CD14-positive monocyte (primary cell): Measurements from ENCODE around the gene DOK5. TPM values are rescaled to one million over a fixed set of nuclear protein-coding genes. Genes with fewer than 3 reads are reported as not detected.

Source experiments
- DNase-seq, 3 donors: peaks; one replicate each; pipeline ENCODE4 v3.0.0-alpha.2; 2011 to 2022
- H2AFZ ChIP-seq: 2 replicates; pipeline ENCODE4 v1.6.0; 2012; ENCODE audit warnings: mild to moderate bottlenecking, low read depth, low read length, inconsistent platforms; ENCODE audit not compliant: insufficient read depth, poor library complexity, severe bottlenecking
- H3K27ac ChIP-seq, 2 donors: 1 replicate in 1 of 2; 2 replicates in 1 of 2; pipeline ENCODE4 v1.5.1; 2012 to 2013; ENCODE audit warnings: low read length in 2 of 2, control low read depth in 1 of 2, inconsistent platforms in 1 of 2, low read depth in 1 of 2, mild to moderate bottlenecking in 1 of 2
- H3K27me3 ChIP-seq, 2 donors: one replicate each; pipeline versions ENCODE4 v1.6.0 to v1.6.1; 2011 to 2013; ENCODE audit warnings: low read length in 2 of 2; ENCODE audit not compliant: control insufficient read depth in 2 of 2, insufficient read depth in 2 of 2
- H3K36me3 ChIP-seq, 2 donors: replicated peaks in 1 of 2; 1 replicate in 1 of 2; 2 replicates in 1 of 2; pipeline versions ENCODE4 v1.5.1 to v1.6.1; 2012 to 2013; ENCODE audit warnings: low read length in 2 of 2, control low read depth in 1 of 2, inconsistent platforms in 1 of 2, mild to moderate bottlenecking in 1 of 2; ENCODE audit not compliant: insufficient read depth in 2 of 2, control insufficient read depth in 1 of 2
- H3K4me1 ChIP-seq, 2 donors: 1 replicate in 1 of 2; 2 replicates in 1 of 2; pipeline versions ENCODE4 v1.5.1 to v1.6.1; 2012 to 2013; ENCODE audit warnings: low read length in 2 of 2, control low read depth in 1 of 2, inconsistent platforms in 1 of 2, mild to moderate bottlenecking in 1 of 2, moderate library complexity in 1 of 2; ENCODE audit not compliant: insufficient read depth in 2 of 2, control insufficient read depth in 1 of 2
- H3K4me2 ChIP-seq: replicated peaks from 2 replicates; pipeline ENCODE3; 2012; ENCODE audit warnings: low read length, moderate library complexity, mild to moderate bottlenecking; ENCODE audit not compliant: poor library complexity, severe bottlenecking; ENCODE audit errors: extremely low read depth
- H3K4me3 ChIP-seq, 3 experiments: fragments of 200-600 bp in 1 of 3; sonication (generic) in 1 of 3; replicated peaks in 1 of 3; 1 replicate in 2 of 3; 2 replicates in 1 of 3; pipeline ENCODE4 v1.5.1; 2011 to 2013; ENCODE audit warnings: low read length in 3 of 3, mild to moderate bottlenecking in 3 of 3, control low read depth in 2 of 3, low read depth in 2 of 3, inconsistent platforms in 1 of 3, moderate library complexity in 1 of 3
- H3K79me2 ChIP-seq: 2 replicates; pipeline ENCODE4 v1.6.0; 2012; ENCODE audit warnings: mild to moderate bottlenecking, control low read depth, inconsistent platforms, low read length, moderate library complexity; ENCODE audit not compliant: insufficient read depth
- H3K9ac ChIP-seq: 2 replicates; pipeline ENCODE4 v1.6.0; 2017; ENCODE audit warnings: low read length, mild to moderate bottlenecking; ENCODE audit not compliant: insufficient read depth, poor library complexity, severe bottlenecking
- H3K9me3 ChIP-seq, 2 donors: replicated peaks in 1 of 2; 1 replicate in 1 of 2; 2 replicates in 1 of 2; pipeline versions ENCODE4 v1.5.1 to v1.6.1; 2012 to 2013; ENCODE audit warnings: low read length in 2 of 2, control low read depth in 1 of 2; ENCODE audit not compliant: control insufficient read depth in 1 of 2, insufficient read depth in 1 of 2
- H4K20me1 ChIP-seq: 2 replicates; pipeline ENCODE4 v1.6.0; 2012; ENCODE audit warnings: mild to moderate bottlenecking, low read length, control low read depth, moderate library complexity; ENCODE audit not compliant: insufficient read depth
- H3K27ac Mint-ChIP-seq, 7 donors: one replicate each; pipeline ENCODE4 v1.8.0; 2020; ENCODE audit warnings: mild to moderate bottlenecking in 7 of 7, mixed read lengths in 7 of 7, moderate library complexity in 6 of 7, inconsistent platforms in 2 of 7
- H3K27me3 Mint-ChIP-seq, 3 donors: one replicate each; pipeline ENCODE4 v1.8.0; 2021 to 2022; ENCODE audit warnings: low read depth in 3 of 3, mild to moderate bottlenecking in 3 of 3, mixed read lengths in 3 of 3, moderate library complexity in 3 of 3, inconsistent platforms in 1 of 3
- H3K36me3 Mint-ChIP-seq, 2 donors: one replicate each; pipeline ENCODE4 v1.8.0; 2020; ENCODE audit warnings: mixed read lengths in 2 of 2, inconsistent platforms in 1 of 2, mild to moderate bottlenecking in 1 of 2
- H3K4me1 Mint-ChIP-seq: one replicate; pipeline ENCODE4 v1.8.0; 2020; ENCODE audit warnings: mild to moderate bottlenecking, mixed read lengths
- H3K4me3 Mint-ChIP-seq, 2 donors: one replicate each; pipeline ENCODE4 v1.8.0; 2020; ENCODE audit warnings: mild to moderate bottlenecking in 2 of 2, mixed read lengths in 2 of 2, moderate library complexity in 1 of 2
- H3K9me3 Mint-ChIP-seq, 7 donors: one replicate each; pipeline ENCODE4 v1.8.0; 2020 to 2022; ENCODE audit warnings: mixed read lengths in 7 of 7, mild to moderate bottlenecking in 6 of 7, moderate library complexity in 6 of 7, inconsistent platforms in 2 of 7
- WGBS: methylation state at CpG from one replicate; pipeline ENCODE4 v1.1.5; 2013; ENCODE audit warnings: missing lambda C conversion rate; ENCODE audit not compliant: insufficient coverage; 5-methylcytosine and 5-hydroxymethylcytosine counted together
- intact Hi-C, 2 donors: fragments of 100-400 bp; cut with micrococcal nuclease; formaldehyde crosslinking; loops; one replicate each; pipeline versions ENCODE4 v1.15.0 to v1.15.1; 2023
- polyA plus RNA-seq, 3 donors: library from polyadenylated mRNA; depleted of rRNA in 1 of 3; unstranded in 2 of 3; stranded (reverse) in 1 of 3; fragments of 300-500 nt in 2 of 3; fragments of >200 nt in 1 of 3; fragmentation: Illumina TruSeq in 2 of 3; gene quantifications; 1 replicate in 2 of 3; 2 replicates in 1 of 3; pipeline ENCODE4 v1.2.3, GENCODE V29; 2012 to 2021
- TF ChIP-seq, protein P1 (sequence below): fragments of 200-600 bp; IDR thresholded peaks from one replicate; pipeline ENCODE4 v1.8.0; 2022; ENCODE audit warnings: antibody characterized with exemption, mild to moderate bottlenecking

DOK5 gene
- polyA plus RNA-seq, 3 donors: not detected

DNA sequence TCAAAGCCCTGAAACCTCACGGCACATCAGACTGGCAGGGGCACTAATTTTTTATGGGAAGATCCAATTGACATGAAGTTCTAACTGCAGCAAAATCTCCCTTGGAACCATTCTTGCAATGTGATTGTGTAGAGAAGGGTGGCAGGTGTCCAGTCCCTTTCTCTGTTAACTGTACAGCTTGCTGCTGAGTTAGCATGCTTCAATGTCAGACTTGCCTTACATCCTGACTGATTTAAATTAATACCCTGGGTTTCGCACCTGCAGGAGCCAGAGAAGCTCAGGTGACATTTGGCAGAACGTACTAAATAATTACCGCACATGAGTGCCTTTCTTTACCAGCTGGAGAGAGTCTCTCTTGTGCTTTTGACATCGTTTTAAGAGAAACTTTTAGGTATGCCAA lies 123.0 kb downstream of the DOK5 start:
- Mint-ChIP-seq H3K4me1 (no peaks in the 10 kb centered on the region), H3K27ac (no peak overlapping the region), H3K36me3 (no peaks in the 10 kb centered on the region), H3K9me3 (peaks cover 4 to 16% (median 11%) of the 10 kb centered on the region in 7 donors), H3K4me3 (no peak overlapping the region), H3K27me3 (peaks cover 2 to 4% (median 4%) of the 10 kb centered on the region in 3 donors)
- H3K36me3 ChIP-seq: no peaks in the 10 kb centered on the region
- H4K20me1 ChIP-seq: no peaks in the 10 kb centered on the region
- H3K9me3 ChIP-seq: peaks cover 8 to 9% of the 10 kb centered on the region in 2 donors
- no peaks in the 10 kb centered on the region for H3K4me1 ChIP-seq
- TF ChIP-seq, protein P1, sequence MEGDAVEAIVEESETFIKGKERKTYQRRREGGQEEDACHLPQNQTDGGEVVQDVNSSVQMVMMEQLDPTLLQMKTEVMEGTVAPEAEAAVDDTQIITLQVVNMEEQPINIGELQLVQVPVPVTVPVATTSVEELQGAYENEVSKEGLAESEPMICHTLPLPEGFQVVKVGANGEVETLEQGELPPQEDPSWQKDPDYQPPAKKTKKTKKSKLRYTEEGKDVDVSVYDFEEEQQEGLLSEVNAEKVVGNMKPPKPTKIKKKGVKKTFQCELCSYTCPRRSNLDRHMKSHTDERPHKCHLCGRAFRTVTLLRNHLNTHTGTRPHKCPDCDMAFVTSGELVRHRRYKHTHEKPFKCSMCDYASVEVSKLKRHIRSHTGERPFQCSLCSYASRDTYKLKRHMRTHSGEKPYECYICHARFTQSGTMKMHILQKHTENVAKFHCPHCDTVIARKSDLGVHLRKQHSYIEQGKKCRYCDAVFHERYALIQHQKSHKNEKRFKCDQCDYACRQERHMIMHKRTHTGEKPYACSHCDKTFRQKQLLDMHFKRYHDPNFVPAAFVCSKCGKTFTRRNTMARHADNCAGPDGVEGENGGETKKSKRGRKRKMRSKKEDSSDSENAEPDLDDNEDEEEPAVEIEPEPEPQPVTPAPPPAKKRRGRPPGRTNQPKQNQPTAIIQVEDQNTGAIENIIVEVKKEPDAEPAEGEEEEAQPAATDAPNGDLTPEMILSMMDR: no peak
- H3K79me2 ChIP-seq: no peaks in the 10 kb centered on the region
- no peaks in the 10 kb centered on the region for H3K27me3 ChIP-seq
- no peak overlapping the region for H3K9ac ChIP-seq
- H3K27ac ChIP-seq: no peak overlapping the region
- H3K4me3 ChIP-seq: no peak overlapping the region
- no peak for DNase-seq
- no peak overlapping the region for H3K4me2 ChIP-seq
- H2AFZ ChIP-seq: no peak overlapping the region
- intact Hi-C loops: no loop called here
- 100% methylated on average over 3 of the region's 5 CpGs for WGBS

DNA sequence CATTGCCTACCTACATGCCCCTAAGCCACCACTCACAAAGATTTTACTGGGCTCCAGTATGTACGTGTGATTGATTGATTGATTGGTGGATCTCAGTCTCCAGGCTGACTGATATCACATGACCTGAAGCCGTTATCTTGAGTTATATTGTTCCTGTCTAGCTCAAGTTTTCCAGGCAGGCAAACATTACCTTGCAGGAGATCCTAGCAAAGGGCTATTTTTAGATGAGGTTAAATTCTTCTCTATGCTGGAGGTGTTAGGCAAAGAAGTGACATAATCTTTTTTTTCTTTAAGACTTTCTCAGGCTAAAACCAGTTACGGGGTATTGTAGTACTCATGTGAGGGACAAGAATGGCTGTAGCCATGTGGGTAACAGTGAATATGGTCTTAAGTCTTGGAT lies 125.2 kb downstream of the DOK5 start:
- Mint-ChIP-seq H3K27me3 (peaks cover 0 to 4% (median 4%) of the 10 kb centered on the region in 3 donors), H3K4me1 (no peaks in the 10 kb centered on the region), H3K9me3 (peaks cover 4 to 13% (median 11%) of the 10 kb centered on the region in 7 donors), H3K27ac (no peak overlapping the region), H3K36me3 (no peaks in the 10 kb centered on the region), H3K4me3 (no peak overlapping the region)
- TF ChIP-seq, protein P1: no peak
- Histone ChIP-seq H3K4me2 (no peak overlapping the region), H3K27me3 (no peaks in the 10 kb centered on the region), H3K79me2 (no peaks in the 10 kb centered on the region), H2AFZ (no peak overlapping the region), H3K27ac (no peak overlapping the region), H3K4me3 (no peak overlapping the region), H3K9me3 (peaks cover 8 to 9% of the 10 kb centered on the region in 2 donors), H3K36me3 (no peaks in the 10 kb centered on the region), H4K20me1 (no peaks in the 10 kb centered on the region), H3K9ac (no peak overlapping the region), H3K4me1 (no peaks in the 10 kb centered on the region)
- intact Hi-C loops: no loop called here
- 83% methylated on average over 2 of the region's 3 CpGs for WGBS
- DNase-seq: no peak
